HG02610 (cell line): Measurements from ENCODE around the gene BRINP3.

Experiments used
- ATAC-seq: cut with Tn5 transposase; IDR thresholded peaks from one replicate; pipeline ENCODE4 v1.9.1; 2021; ENCODE audit warnings: mild to moderate bottlenecking, moderate library complexity; ENCODE audit not compliant: unreplicated experiment

BRINP3 gene

DNA sequence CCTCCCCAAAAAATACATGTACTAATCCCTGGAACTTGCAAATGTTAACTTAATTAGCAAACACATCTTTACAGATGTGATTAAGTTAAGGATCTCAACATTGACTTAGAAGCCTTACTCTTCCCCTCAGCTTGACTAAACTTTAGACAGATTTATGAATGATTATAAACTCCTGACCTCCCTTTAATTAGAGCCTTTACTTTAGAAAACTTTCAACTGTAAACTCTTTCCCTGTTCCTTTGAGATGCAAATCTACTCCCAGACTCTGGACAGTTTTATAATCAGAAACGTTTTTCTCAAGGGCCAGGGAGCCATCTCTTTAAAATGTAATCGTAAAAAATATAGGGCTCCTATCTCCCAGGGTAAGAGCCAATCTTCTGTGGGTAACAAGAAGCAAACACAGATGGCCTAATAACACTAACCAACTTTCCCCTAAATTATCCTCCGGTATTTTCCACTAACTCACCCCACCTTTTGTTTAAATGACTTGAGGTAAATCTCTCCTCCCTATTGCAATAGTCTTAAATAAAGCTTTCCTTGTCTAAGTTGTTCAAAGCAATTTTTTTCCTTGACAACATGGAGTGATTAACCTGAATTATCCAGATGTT is 284.1 kb downstream of the BRINP3 start:
- ATAC-seq = no peak

- no peak for ATAC-seq
Measured at GRCh38 chr1:190192627-190193026, 285.0 kb downstream of the BRINP3 start.

DNA sequence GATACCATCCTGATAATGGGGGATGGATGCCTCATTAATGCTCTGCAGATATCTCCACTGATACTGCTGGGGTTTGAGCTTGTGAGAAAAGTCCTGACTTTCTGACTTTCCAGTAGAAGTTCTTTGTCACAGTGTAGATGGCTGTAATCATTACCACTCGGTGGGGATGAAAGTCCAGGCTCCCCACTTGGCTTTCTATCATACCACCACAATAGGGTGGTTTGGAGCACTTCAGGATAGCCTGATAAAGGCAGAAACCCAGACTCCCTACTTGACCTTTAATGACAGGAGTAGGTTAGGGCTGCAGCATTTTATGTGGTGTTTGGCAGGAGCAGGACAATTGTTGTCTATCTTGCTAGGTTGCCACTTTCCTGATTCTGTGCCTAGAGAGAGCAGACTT is 294.1 kb downstream of the BRINP3 start:
- no peak for ATAC-seq

DNA sequence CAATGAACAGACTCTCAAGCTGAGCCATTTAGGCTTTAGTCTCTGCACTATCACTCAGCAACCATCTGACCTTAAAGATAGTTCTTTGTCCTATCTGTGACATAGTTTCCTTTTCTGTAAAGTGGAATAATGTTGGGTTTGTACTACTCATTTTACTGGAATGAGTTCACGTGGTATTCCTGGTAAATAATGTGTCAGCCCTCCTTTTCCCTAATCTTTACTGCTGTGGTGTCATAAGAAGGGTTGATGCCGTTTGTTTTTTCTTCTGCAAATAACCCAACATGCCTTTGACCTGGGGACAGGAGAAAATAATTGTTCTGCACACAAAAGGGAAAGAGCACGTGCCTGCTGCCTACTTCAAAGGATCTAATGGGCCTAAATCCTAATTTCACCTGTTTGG is 297.8 kb downstream of the BRINP3 start:
- ATAC-seq = no peak

DNA sequence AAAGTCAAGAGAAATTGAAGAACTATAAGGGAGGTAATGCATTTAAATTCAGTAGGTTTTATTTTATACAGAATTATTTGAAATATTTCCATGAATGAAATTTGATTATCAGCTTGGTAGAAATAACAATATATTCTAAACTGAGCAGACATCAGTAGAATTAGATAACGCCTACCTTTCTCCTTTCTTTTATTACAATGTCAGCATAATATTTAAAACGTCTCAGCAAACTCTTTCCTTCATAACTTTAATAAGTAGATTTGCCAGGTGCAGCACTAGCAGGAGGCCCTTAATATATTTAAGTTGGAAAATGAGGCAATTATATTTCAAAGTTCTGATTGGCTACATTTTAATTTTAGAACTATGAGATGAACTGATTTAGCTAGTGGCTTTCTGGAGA is 298.8 kb downstream of the BRINP3 start:
- ATAC-seq = no peak

DNA sequence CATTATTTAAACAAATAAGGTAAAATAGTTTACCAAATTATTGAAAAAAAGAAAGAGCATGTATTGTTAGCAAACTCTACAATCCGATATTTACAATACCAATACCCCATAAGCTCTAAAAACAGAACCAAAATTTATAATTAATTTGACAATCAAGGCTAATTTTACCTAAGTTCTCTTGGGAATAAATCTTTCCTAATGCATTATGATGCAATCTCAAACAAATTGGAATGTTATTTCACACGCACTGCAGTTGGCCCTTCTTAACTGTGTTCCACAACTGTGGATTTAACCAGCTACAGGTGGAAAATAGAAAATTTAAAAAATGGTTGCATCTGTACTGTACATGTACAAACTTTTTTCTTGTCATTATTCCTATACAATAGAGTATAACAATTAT is 300.1 kb downstream of the BRINP3 start:
- no peak for ATAC-seq

DNA sequence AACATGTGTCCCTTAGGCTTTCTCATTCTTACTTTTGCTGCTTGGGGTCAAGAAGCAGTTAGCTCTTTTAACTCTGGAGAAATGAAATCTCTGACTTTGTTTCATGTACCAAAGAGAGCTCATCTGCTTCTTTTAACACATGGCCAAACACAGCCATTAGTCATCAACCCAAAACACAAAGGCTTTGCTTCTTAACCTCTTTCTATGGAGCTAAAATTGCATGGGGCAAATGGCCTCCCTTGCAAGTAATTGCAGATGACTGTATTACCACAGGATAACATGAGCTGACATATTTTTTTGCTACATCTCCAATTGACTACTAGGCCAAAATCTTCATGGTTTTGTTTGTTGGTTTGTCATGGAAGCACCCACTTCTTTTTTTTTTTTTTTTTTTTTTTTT is 300.9 kb downstream of the BRINP3 start:
- ATAC-seq = no peak

- no peak for ATAC-seq
Measured at GRCh38 chr1:190175320-190175719, 302.3 kb downstream of the BRINP3 start.

DNA sequence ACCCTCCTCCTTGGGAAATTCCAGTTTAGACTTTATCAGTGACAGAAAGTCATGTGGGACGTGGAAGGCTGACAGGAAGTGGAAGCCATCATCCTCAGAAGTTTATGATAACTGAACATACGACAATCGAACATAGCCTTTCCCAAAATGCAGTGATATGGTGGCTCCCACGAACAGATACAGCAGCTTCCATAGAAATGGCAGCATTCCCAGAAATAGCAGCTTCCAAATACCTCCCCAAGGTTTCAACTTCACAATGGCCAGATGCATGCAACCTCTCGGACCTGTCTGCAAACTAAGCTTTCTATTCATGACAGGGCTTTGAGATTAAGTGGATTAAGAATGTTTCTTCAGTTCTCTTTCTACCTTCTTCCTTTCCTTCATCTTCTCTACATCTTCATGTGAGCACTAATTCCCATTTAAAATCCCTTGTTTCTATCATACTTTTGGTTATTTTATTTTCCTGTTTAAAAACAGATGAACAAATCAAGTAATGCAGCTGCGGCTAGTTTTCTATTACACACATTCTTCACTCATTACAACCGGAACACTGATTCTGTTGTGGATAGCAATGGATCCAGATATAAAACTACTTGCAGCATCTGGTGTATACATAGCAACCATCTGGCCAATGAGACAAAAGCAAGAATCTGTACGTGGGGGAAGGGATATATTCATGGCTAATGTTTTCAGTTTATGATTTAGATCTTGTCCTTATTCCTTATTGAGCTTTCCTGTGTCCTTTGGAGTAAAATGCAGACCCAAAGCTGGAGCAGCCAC is 304.8 kb downstream of the BRINP3 start:
- no peak for ATAC-seq

- no peak for ATAC-seq
Measured at GRCh38 chr1:190170321-190170720, 307.3 kb downstream of the BRINP3 start.

DNA sequence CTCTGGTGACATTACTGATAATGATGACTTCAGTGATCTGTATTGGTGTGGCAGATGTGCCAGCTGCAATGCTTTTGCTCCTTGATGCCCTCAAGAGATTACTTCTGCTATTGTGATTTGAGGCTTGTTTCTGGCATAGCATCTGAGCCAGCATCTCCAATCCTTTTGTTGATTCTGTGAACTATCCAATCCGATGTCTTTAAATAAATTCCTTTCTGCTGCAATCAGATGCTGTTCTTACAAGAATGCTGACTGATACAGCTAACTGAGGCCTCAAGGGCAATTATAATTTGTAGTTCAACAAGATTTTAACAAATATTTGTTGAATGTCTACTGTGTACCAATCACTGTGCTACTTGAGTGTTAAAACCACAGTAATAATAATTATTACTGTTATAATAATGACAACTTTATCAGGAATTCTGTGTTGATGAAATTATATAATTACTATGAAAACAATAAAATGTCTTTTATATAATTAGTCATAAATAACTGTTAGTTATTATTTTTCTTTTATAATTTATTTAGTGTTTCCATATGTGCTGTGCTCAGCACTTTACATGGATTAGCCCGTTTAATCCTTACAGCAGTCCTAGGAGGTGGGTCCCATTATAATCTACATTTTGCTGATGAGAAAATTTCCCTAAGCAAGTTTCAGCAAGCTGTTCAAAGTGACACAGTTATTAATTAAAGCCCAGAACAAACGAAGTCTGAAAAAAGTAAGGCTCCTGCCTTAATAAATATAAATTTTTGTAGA is 308.2 kb downstream of the BRINP3 start:
- ATAC-seq = no peak

- ATAC-seq = no peak
Measured at GRCh38 chr1:190168893-190169280, 308.8 kb downstream of the BRINP3 start.

GRCh38 chr1:190168116-190168892 is 309.4 kb downstream of the BRINP3 start:
- ATAC-seq = no peak

- no peak for ATAC-seq
Measured at GRCh38 chr1:190159146-190159545, 318.5 kb downstream of the BRINP3 start.

DNA sequence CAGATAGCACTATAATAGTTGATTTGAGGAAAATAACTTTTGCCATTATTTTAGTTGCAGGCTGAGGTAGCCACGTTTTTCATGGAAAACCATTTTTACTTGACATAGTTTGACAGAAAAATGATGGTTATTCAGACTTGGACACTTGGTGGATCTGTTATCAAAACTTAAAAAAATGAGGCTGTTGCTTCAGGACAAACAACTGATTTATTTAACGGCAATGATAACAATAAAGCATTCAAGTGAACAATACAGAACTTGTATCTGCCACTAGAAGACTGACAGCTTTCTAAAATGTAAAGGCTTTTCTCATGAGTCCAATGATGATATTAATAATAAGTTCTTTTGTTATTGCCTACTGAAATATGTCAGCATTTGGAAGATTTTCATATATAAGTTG is 322.9 kb downstream of the BRINP3 start:
- ATAC-seq = no peak

DNA sequence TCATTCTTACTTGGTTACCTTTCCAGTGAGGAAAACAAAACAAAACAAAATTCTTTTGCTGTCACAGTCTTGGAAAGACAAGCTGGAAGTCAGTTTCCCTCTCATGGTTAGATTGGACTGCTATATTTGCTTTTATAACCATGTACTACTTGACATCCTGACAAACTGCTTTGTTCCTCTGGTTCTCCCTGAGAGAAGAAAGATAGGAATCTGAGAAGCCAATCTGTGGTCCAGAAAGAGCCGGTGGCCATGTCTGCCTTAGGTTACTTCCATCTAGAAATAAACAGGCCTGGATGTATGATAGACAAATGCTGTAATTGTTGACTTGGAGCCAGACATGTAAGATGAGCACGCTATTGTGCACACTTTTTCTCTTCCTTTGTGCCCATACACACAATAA is 330.0 kb downstream of the BRINP3 start:
- no peak for ATAC-seq

DNA sequence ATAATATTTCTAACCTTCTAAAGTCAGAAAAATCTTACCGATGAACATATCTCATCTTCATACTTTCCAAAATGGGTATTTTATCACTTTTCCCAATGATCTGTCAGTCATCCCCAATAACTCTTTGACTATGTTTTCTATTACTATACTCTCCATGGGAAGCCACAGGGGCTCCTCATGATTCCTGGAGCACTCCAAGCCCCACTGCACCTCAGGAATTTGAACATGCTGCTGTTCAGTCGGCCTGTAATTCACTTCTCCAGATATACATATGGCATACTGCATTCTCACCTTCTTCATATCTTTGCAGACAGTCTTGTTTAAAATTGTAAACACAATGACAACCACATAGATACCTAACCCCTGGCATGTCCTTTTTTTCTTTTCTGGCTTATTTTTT is 333.0 kb downstream of the BRINP3 start:
- ATAC-seq = no peak

DNA sequence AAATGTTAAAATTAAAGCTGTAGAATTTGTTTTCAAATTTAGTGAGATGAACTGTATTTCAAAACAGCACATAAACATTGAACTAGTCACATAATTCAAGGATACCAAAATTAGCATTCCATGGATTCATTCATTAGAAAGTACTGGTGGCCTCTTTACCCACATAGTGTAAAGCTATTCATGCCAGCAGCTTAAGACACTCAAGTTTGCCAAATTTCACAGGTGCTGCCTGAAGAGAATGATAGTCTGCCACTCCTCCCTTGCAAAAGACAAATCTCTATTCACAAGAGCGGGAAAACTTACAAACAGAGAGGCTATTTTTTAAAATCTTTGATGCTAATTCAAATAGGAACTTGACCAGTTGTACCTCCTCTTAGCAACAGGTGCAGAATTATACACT is 337.0 kb downstream of the BRINP3 start:
- no peak for ATAC-seq

- ATAC-seq = no peak
Measured at GRCh38 chr1:190138702-190139101, 339.0 kb downstream of the BRINP3 start.

DNA sequence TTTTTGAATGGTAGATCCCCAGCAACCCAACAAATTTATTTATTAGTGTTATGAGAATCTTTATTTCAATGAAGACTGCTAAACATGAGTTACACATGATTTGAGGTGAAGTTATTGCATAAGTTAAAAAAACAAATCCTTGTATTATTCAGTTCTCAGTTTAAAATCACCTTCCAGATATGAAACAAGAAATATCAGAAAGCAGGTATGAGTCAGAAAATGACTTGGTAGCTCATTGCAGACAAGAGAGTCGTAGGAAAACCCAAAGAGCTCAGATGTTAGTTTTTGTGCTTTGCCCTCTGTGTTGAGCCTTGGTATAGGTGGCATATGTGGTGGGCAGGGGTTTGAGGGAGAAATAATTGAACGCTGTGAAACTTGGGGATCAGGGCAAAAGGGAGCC is 339.4 kb downstream of the BRINP3 start:
- no peak for ATAC-seq

GRCh38 chr1:190129366-190129765 is 348.3 kb downstream of the BRINP3 start:
- ATAC-seq = no peak
